ENCODE data around the gene JPH2.

DNA sequence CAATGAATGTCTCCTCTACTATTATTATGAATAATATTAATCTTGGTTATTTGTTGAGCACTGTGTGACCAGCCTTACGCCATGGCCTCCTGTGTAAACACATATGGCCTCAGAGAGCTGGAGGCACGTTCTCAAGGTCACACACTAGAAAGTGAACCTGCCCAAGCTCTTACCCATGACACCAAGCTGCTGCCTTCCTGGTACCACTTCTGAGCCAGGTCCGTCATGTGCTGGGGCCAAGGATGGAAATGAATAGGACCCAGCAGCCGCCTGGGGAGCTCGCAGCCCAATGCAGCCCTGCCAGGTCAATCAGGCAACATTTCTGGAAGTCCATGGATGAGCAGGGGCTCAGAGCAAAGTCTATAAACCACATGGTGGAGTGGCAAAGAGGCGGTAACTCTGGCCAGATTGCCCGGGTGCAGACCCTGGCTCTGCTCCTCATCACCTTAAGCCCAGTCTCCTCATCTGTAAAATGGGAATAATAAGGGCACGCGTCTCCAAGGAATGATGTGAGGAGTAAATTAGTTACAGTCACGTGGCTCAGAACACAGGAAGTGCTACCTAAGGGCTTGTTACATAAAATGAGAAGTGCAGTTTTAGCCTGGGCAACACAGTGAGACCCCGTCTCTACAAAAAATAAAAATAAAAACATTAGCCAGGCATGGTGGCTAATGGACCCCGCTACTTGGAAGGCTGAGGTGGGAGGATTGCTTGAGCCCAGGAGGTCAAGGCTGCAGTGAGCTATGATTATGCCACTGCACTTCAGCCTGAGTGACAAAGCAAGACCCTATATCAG is 61.5 kb downstream of the JPH2 start:
- TF ChIP-seq CTCF (IDR thresholded peaks at IDR 0.05) (no peak), POLR2AphosphoS5 (IDR thresholded peaks at IDR 0.05) (no peak)
